Brain microvascular endothelial cell (primary cell): Measurements from ENCODE around the gene NRP1.
A peak's percentile ranks its signal among the peaks of the same experiment; 100 is the strongest.

ENCODE experiments used
- DNase-seq: peaks from one replicate; pipeline ENCODE4 v3.0.0-alpha.2; 2020
- H3K27ac ChIP-seq: fragments of 250-450 bp; sonication (Bioruptor Pico); 2 replicates; pipeline ENCODE4 v1.5.1; 2020; ENCODE audit warnings: mild to moderate bottlenecking, moderate library complexity
- H3K27me3 ChIP-seq: fragments of 250-450 bp; sonication (Bioruptor Pico); replicated peaks from 2 replicates; pipeline ENCODE4 v1.5.1; 2020; ENCODE audit warnings: mild to moderate bottlenecking
- H3K36me3 ChIP-seq: fragments of 250-450 bp; sonication (Bioruptor Pico); replicated peaks from 2 replicates; pipeline ENCODE4 v1.5.1; 2020; ENCODE audit warnings: mild to moderate bottlenecking
- H3K4me3 ChIP-seq: 2 replicates; pipeline ENCODE4 v1.5.1; 2011; ENCODE audit warnings: low read depth, mild to moderate bottlenecking, control low read depth, low read length, moderate library complexity
- CTCF ChIP-seq: IDR thresholded peaks from 2 replicates; pipeline ENCODE4 v1.5.1; 2011; ENCODE audit warnings: low read depth, mild to moderate bottlenecking, moderate library complexity, low read length, control low read depth, inconsistent platforms; ENCODE audit errors: missing control alignments
- in situ Hi-C: cut with HindIII; loops from 2 replicates; pipeline ENCODE4 v1.10.0; 2017; ENCODE audit warnings: low sequenced_read_pairs, low pct_ligation_motif_present

The NRP1 gene

GRCh38 chr10:33239257-33239656, 95.2 kb downstream of the NRP1 start:
- in situ Hi-C loops = no loop called here
- H3K27ac ChIP-seq = peak overlapping the region; percentile 84
- H3K4me3 ChIP-seq = no peak overlapping the region
- no peak for DNase-seq
- no peaks in the 10 kb centered on the region for H3K27me3 ChIP-seq
- peaks cover 5% of the 10 kb centered on the region for H3K36me3 ChIP-seq
- TF ChIP-seq CTCF = no peak

- in situ Hi-C loops = no loop called here
- no peak for TF ChIP-seq CTCF
- no peaks in the 10 kb centered on the region for H3K27me3 ChIP-seq
- H3K4me3 ChIP-seq = no peak overlapping the region
- peaks cover 9% of the 10 kb centered on the region for H3K36me3 ChIP-seq
- peak overlapping the region; percentile 84 for H3K27ac ChIP-seq
- peak; percentile 81 for DNase-seq
These were observed 95.8 kb downstream of the NRP1 start for GRCh38 chr10:33238643-33239042.

GRCh38 chr10:33237736-33238624, 96.5 kb downstream of the NRP1 start:
- no peak for TF ChIP-seq CTCF
- no peak overlapping the region for H3K4me3 ChIP-seq
- peak; percentile 97 for DNase-seq
- peak overlapping the region; percentile 84 for H3K27ac ChIP-seq
- H3K36me3 ChIP-seq = peaks cover 12% of the 10 kb centered on the region
- no peaks in the 10 kb centered on the region for H3K27me3 ChIP-seq
- in situ Hi-C loops = no loop called here

GRCh38 chr10:33236916-33237315, 97.6 kb downstream of the NRP1 start:
- in situ Hi-C loops = no loop called here
- Histone ChIP-seq H3K4me3 (no peak overlapping the region), H3K27me3 (no peaks in the 10 kb centered on the region), H3K27ac (peak overlapping the region; percentile 84), H3K36me3 (peaks cover 14% of the 10 kb centered on the region)
- no peak for TF ChIP-seq CTCF
- DNase-seq = no peak

- Histone ChIP-seq H3K36me3 (peaks cover 14% of the 10 kb centered on the region), H3K27ac (no peak overlapping the region), H3K27me3 (no peaks in the 10 kb centered on the region), H3K4me3 (no peak overlapping the region)
- in situ Hi-C loops = no loop called here
- DNase-seq = no peak
- TF ChIP-seq CTCF = no peak
These were observed 98.5 kb downstream of the NRP1 start for GRCh38 chr10:33235951-33236350.
